Type B pancreatic cell (in vitro differentiated cells): ENCODE measurements around the gene EYA4. TPM values are rescaled to one million over a fixed set of nuclear protein-coding genes. Genes with fewer than 3 reads are reported as not detected.

ENCODE experiments used
- DNase-seq: peaks from one replicate; pipeline ENCODE4 v3.0.0; 2021; ENCODE audit warnings: mixed read lengths; ENCODE audit not compliant: unreplicated experiment; ENCODE audit errors: extremely low spot score
- H3K27ac Mint-ChIP-seq: 2 replicates; pipeline ENCODE4 v1.8.0; 2021; ENCODE audit warnings: mild to moderate bottlenecking, mixed read lengths
- H3K27me3 Mint-ChIP-seq: 2 replicates; pipeline ENCODE4 v1.8.0; 2021; ENCODE audit warnings: mixed read lengths
- H3K36me3 Mint-ChIP-seq: 2 replicates; pipeline ENCODE4 v1.8.0; 2021; ENCODE audit warnings: mixed read lengths
- H3K4me1 Mint-ChIP-seq: one replicate; pipeline ENCODE4 v1.8.0; 2021; ENCODE audit warnings: mixed read lengths; ENCODE audit not compliant: unreplicated experiment
- H3K4me3 Mint-ChIP-seq: 2 replicates; pipeline ENCODE4 v1.8.0; 2021; ENCODE audit warnings: mild to moderate bottlenecking, mixed read lengths
- H3K9me3 Mint-ChIP-seq: 2 replicates; pipeline ENCODE4 v1.8.0; 2021; ENCODE audit warnings: mixed read lengths
- CTCF ChIP-seq: fragments of 200-600 bp; sonication (generic); conservative IDR thresholded peaks from 2 replicates; pipeline ENCODE4 v1.5.0; 2021; ENCODE audit warnings: antibody characterized with exemption, mild to moderate bottlenecking
- total RNA-seq: library from RNA; stranded (reverse); gene quantifications from 2 replicates; pipeline ENCODE4 v1.2.1, GENCODE V29; 2021; ENCODE audit warnings: low replicate concordance

The EYA4 gene
- total RNA-seq, 1 donor from 2014 or later: 29.7 TPM

- peaks cover 9% of the 10 kb centered on the region for H3K27me3 Mint-ChIP-seq
- no peak overlapping the region for H3K4me3 Mint-ChIP-seq
- no peak for DNase-seq
- H3K4me1 Mint-ChIP-seq: peaks cover 27% of the 10 kb centered on the region
- no peak for TF ChIP-seq CTCF
- peak overlapping the region; percentile 13 for H3K27ac Mint-ChIP-seq
- peaks cover 29% of the 10 kb centered on the region for H3K36me3 Mint-ChIP-seq
- peaks cover 12% of the 10 kb centered on the region for H3K9me3 Mint-ChIP-seq
These were observed 262.2 kb downstream of the EYA4 start for GRCh38 chr6:133503336-133503729.

GRCh38 chr6:133504158-133504557 lies 263.0 kb downstream of the EYA4 start:
- H3K9me3 Mint-ChIP-seq: peaks cover 12% of the 10 kb centered on the region
- no peak overlapping the region for H3K4me3 Mint-ChIP-seq
- DNase-seq: no peak
- no peak for TF ChIP-seq CTCF
- peaks cover 29% of the 10 kb centered on the region for H3K4me1 Mint-ChIP-seq
- peaks cover 29% of the 10 kb centered on the region for H3K36me3 Mint-ChIP-seq
- no peak overlapping the region for H3K27ac Mint-ChIP-seq
- peaks cover 9% of the 10 kb centered on the region for H3K27me3 Mint-ChIP-seq

GRCh38 chr6:133504761-133505160 lies 263.6 kb downstream of the EYA4 start:
- no peak overlapping the region for H3K27ac Mint-ChIP-seq
- H3K4me3 Mint-ChIP-seq: no peak overlapping the region
- H3K36me3 Mint-ChIP-seq: peaks cover 32% of the 10 kb centered on the region
- TF ChIP-seq CTCF: no peak
- peaks cover 6% of the 10 kb centered on the region for H3K27me3 Mint-ChIP-seq
- peaks cover 33% of the 10 kb centered on the region for H3K4me1 Mint-ChIP-seq
- no peak for DNase-seq
- peaks cover 12% of the 10 kb centered on the region for H3K9me3 Mint-ChIP-seq

- Mint-ChIP-seq H3K4me3 (no peak overlapping the region), H3K27ac (no peak overlapping the region), H3K27me3 (peaks cover 2% of the 10 kb centered on the region), H3K36me3 (peaks cover 28% of the 10 kb centered on the region), H3K4me1 (peaks cover 33% of the 10 kb centered on the region), H3K9me3 (peaks cover 7% of the 10 kb centered on the region)
- DNase-seq: no peak
- TF ChIP-seq CTCF: no peak
These were observed 264.5 kb downstream of the EYA4 start for GRCh38 chr6:133505681-133506080.

GRCh38 chr6:133512410-133513016 lies 271.4 kb downstream of the EYA4 start:
- H3K9me3 Mint-ChIP-seq: no peaks in the 10 kb centered on the region
- DNase-seq: no peak
- peaks cover 16% of the 10 kb centered on the region for H3K27me3 Mint-ChIP-seq
- peak; percentile 88 for TF ChIP-seq CTCF
- no peak overlapping the region for H3K4me3 Mint-ChIP-seq
- peaks cover 5% of the 10 kb centered on the region for H3K4me1 Mint-ChIP-seq
- H3K27ac Mint-ChIP-seq: no peak overlapping the region
- H3K36me3 Mint-ChIP-seq: peaks cover 20% of the 10 kb centered on the region
